Nephron (organoid): Measurements from ENCODE around the gene CA7.

Experiments
- H3K27ac Mint-ChIP-seq, 3 experiments: 2 replicates each; pipeline ENCODE4 v1.8.0; 2020; ENCODE audit warnings: mixed read lengths in 3 of 3, mild to moderate bottlenecking in 2 of 3, moderate library complexity in 1 of 3
- H3K27me3 Mint-ChIP-seq: 2 replicates; pipeline ENCODE4 v1.8.0; 2021; ENCODE audit warnings: low read depth, mild to moderate bottlenecking, moderate library complexity, mixed read lengths
- H3K36me3 Mint-ChIP-seq: 2 replicates; pipeline ENCODE4 v1.8.0; 2020; ENCODE audit warnings: low read depth, mixed read lengths
- H3K4me1 Mint-ChIP-seq: 2 replicates; pipeline ENCODE4 v1.8.0; 2020; ENCODE audit warnings: mixed read lengths
- H3K4me3 Mint-ChIP-seq, 3 experiments: 2 replicates each; pipeline ENCODE4 v1.8.0; 2020; ENCODE audit warnings: mild to moderate bottlenecking in 3 of 3, mixed read lengths in 3 of 3, moderate library complexity in 2 of 3
- H3K9me3 Mint-ChIP-seq: 2 replicates; pipeline ENCODE4 v1.8.0; 2020; ENCODE audit warnings: mixed read lengths
- CTCF ChIP-seq, 3 experiments: fragments of 200-600 bp; sonication (generic); IDR thresholded peaks; one replicate each; pipeline ENCODE4 v1.5.0; 2021; ENCODE audit warnings: antibody characterized with exemption in 3 of 3; ENCODE audit not compliant: unreplicated experiment in 3 of 3

Gene CA7

GRCh38 chr16:66888647-66889615 lies 44.7 kb downstream of the CA7 start:
- no peak overlapping the region for H3K27ac Mint-ChIP-seq
- peaks cover 27% of the 10 kb centered on the region for H3K36me3 Mint-ChIP-seq
- H3K4me3 Mint-ChIP-seq, result no peak overlapping the region
- H3K9me3 Mint-ChIP-seq, result no peaks in the 10 kb centered on the region
- no peak for TF ChIP-seq CTCF (IDR thresholded peaks at IDR 0.05; ENCODE audit: unreplicated experiment in 3 of 3)
- no peaks in the 10 kb centered on the region for H3K27me3 Mint-ChIP-seq
- no peaks in the 10 kb centered on the region for H3K4me1 Mint-ChIP-seq

- no peak overlapping the region for H3K27ac Mint-ChIP-seq
- no peaks in the 10 kb centered on the region for H3K9me3 Mint-ChIP-seq
- H3K4me1 Mint-ChIP-seq, result no peaks in the 10 kb centered on the region
- no peak overlapping the region for H3K4me3 Mint-ChIP-seq
- no peak for TF ChIP-seq CTCF (IDR thresholded peaks at IDR 0.05; ENCODE audit: unreplicated experiment in 3 of 3)
- no peaks in the 10 kb centered on the region for H3K27me3 Mint-ChIP-seq
- H3K36me3 Mint-ChIP-seq, result peaks cover 22% of the 10 kb centered on the region
These were observed 45.4 kb downstream of the CA7 start for GRCh38 chr16:66889622-66890021.

GRCh38 chr16:66890799-66891198 lies 46.6 kb downstream of the CA7 start:
- H3K27ac Mint-ChIP-seq, result no peak overlapping the region
- no peak overlapping the region for H3K4me3 Mint-ChIP-seq
- no peak for TF ChIP-seq CTCF (IDR thresholded peaks at IDR 0.05; ENCODE audit: unreplicated experiment in 3 of 3)
- H3K4me1 Mint-ChIP-seq, result no peaks in the 10 kb centered on the region
- H3K9me3 Mint-ChIP-seq, result no peaks in the 10 kb centered on the region
- no peaks in the 10 kb centered on the region for H3K27me3 Mint-ChIP-seq
- peaks cover 14% of the 10 kb centered on the region for H3K36me3 Mint-ChIP-seq

GRCh38 chr16:66891360-66891759 lies 47.1 kb downstream of the CA7 start:
- H3K36me3 Mint-ChIP-seq, result peaks cover 12% of the 10 kb centered on the region
- H3K9me3 Mint-ChIP-seq, result no peaks in the 10 kb centered on the region
- no peaks in the 10 kb centered on the region for H3K27me3 Mint-ChIP-seq
- no peak overlapping the region for H3K27ac Mint-ChIP-seq
- H3K4me1 Mint-ChIP-seq, result no peaks in the 10 kb centered on the region
- no peak for TF ChIP-seq CTCF (IDR thresholded peaks at IDR 0.05; ENCODE audit: unreplicated experiment in 3 of 3)
- no peak overlapping the region for H3K4me3 Mint-ChIP-seq

- no peaks in the 10 kb centered on the region for H3K27me3 Mint-ChIP-seq
- H3K4me1 Mint-ChIP-seq, result no peaks in the 10 kb centered on the region
- no peak for TF ChIP-seq CTCF (IDR thresholded peaks at IDR 0.05; ENCODE audit: unreplicated experiment in 3 of 3)
- H3K9me3 Mint-ChIP-seq, result no peaks in the 10 kb centered on the region
- H3K27ac Mint-ChIP-seq, result no peak overlapping the region
- no peak overlapping the region for H3K4me3 Mint-ChIP-seq
- H3K36me3 Mint-ChIP-seq, result peaks cover 11% of the 10 kb centered on the region
These were observed 47.6 kb downstream of the CA7 start for GRCh38 chr16:66891797-66892196.

GRCh38 chr16:66894055-66894454 lies 49.8 kb downstream of the CA7 start:
- TF ChIP-seq CTCF (IDR thresholded peaks at IDR 0.05; ENCODE audit: unreplicated experiment in 3 of 3), result no peak
- Mint-ChIP-seq H3K4me1 (peaks cover 8% of the 10 kb centered on the region), H3K27me3 (no peaks in the 10 kb centered on the region), H3K36me3 (no peaks in the 10 kb centered on the region), H3K9me3 (no peaks in the 10 kb centered on the region), H3K4me3 (no peak overlapping the region), H3K27ac (no peak overlapping the region)
